ENCODE measurements around the gene NREP.

Gene NREP

GRCh38 chr5:111756581-111757354, at the start of gene NREP:
TSS of gene NREP (minus strand) at chr5:111757194. CDS start at chr5:111755772, 1,422 bp downstream.
- DNase-seq: no peak

- DNase-seq: no peak
Measured at GRCh38 chr5:111806753-111807152, 49.8 kb upstream of the NREP start.

GRCh38 chr5:111806156-111806555, 49.2 kb upstream of the NREP start:
- DNase-seq: no peak

- no peak for DNase-seq
Measured at GRCh38 chr5:111805071-111805470, 48.1 kb upstream of the NREP start.

- no peak for DNase-seq
Measured at GRCh38 chr5:111800351-111800750, 43.4 kb upstream of the NREP start.

GRCh38 chr5:111795142-111795541, 38.1 kb upstream of the NREP start:
- no peak for DNase-seq

GRCh38 chr5:111792471-111793058, 35.6 kb upstream of the NREP start:
- DNase-seq: no peak

GRCh38 chr5:111790295-111790694, 33.3 kb upstream of the NREP start:
- DNase-seq: no peak

- no peak for DNase-seq
Measured at GRCh38 chr5:111787006-111787405, 30.0 kb upstream of the NREP start.

GRCh38 chr5:111784491-111785181, 27.6 kb upstream of the NREP start:
- no peak for DNase-seq

GRCh38 chr5:111783537-111783936, 26.5 kb upstream of the NREP start:
- DNase-seq: no peak

- DNase-seq: no peak
Measured at GRCh38 chr5:111782216-111782615, 25.2 kb upstream of the NREP start.

GRCh38 chr5:111781200-111781599, 24.2 kb upstream of the NREP start:
- DNase-seq: no peak

GRCh38 chr5:111779922-111780292, 22.9 kb upstream of the NREP start:
- DNase-seq: no peak

GRCh38 chr5:111779260-111779921, 22.4 kb upstream of the NREP start:
- no peak for DNase-seq

GRCh38 chr5:111776913-111777781, 20.2 kb upstream of the NREP start:
- no peak for DNase-seq

- no peak for DNase-seq
Measured at GRCh38 chr5:111775224-111775623, 18.2 kb upstream of the NREP start.

- DNase-seq: peak; percentile 63
Measured at GRCh38 chr5:111774525-111774924, 17.5 kb upstream of the NREP start.

- DNase-seq: no peak
Measured at GRCh38 chr5:111772456-111773122, 15.6 kb upstream of the NREP start.

- no peak for DNase-seq
Measured at GRCh38 chr5:111769541-111769940, 12.5 kb upstream of the NREP start.

- no peak for DNase-seq
Measured at GRCh38 chr5:111765613-111766571, 8.9 kb upstream of the NREP start.
